Measurements from ENCODE around the gene HEXIM1.

The HEXIM1 gene

GRCh38 chr17:45160447-45161287, 12.4 kb downstream of the HEXIM1 start:
- peak overlapping the region; percentile 96 for H3K27ac Mint-ChIP-seq
- H3K4me3 Mint-ChIP-seq, result peak overlapping the region; percentile 96
- ATAC-seq (peak; percentile 5), DNase-seq (peak; percentile 63)
- peaks cover 45% of the 10 kb centered on the region for H3K4me1 Mint-ChIP-seq
- no peaks in the 10 kb centered on the region for H3K27me3 Mint-ChIP-seq
- H3K36me3 Mint-ChIP-seq (ENCODE audit: low read depth), result peaks cover 18% of the 10 kb centered on the region
- H3K9me3 Mint-ChIP-seq, result no peaks in the 10 kb centered on the region

GRCh38 chr17:45161288-45162024, 13.2 kb downstream of the HEXIM1 start, which contains the start of gene HEXIM2:
Gene HEXIM2, plus strand, starts transcription at chr17:45161875. Its CDS starts 919 bp downstream, at chr17:45162794.
- H3K36me3 Mint-ChIP-seq (ENCODE audit: low read depth), result peaks cover 20% of the 10 kb centered on the region
- H3K4me3 Mint-ChIP-seq, result peak within 1 kb of the TSS; percentile 96
- ATAC-seq (peak; percentile 98), DNase-seq (peak; percentile 97)
- no peaks in the 10 kb centered on the region for H3K9me3 Mint-ChIP-seq
- peaks cover 41% of the 10 kb centered on the region for H3K4me1 Mint-ChIP-seq
- no peaks in the 10 kb centered on the region for H3K27me3 Mint-ChIP-seq
- peak within 1 kb of the TSS; percentile 96 for H3K27ac Mint-ChIP-seq

DNA sequence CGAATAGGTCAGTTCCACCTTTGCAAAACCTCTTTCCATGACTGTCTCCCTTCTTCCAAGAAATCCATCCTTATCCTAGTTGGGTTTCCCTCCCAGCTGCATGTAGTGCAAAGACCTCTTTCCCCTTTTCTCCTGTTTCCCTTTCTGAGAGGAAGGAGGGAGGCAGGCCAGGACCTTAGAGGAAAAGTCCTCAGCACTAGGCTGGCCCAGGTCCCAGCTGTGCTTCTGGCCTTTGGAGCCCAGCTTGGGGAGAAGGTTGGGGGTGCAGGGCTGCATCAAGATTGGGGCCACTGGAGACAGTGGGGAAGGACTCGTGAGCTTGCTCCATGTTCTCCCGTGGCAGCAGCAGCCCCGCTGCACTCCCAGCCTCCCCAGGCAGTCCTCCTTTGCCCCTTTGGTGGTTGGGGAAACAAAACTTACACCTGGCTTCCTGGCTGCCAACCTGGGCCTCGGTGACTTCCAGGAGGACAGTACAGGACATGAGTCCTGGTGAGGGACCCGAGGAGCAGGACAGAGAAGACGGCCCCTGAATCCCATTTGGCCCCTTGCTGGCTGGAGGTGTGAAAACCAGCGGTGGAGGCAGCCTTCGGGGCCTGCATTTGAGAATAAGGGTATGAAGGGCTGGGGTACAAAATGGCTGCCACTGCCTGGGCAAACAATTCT, 13.9 kb downstream of the HEXIM1 start:
- Mint-ChIP-seq H3K4me3 (peak overlapping the region; percentile 96), H3K27ac (peak overlapping the region; percentile 96), H3K4me1 (peaks cover 40% of the 10 kb centered on the region), H3K9me3 (no peaks in the 10 kb centered on the region), H3K36me3 (ENCODE audit: low read depth) (peaks cover 20% of the 10 kb centered on the region), H3K27me3 (no peaks in the 10 kb centered on the region)
- ATAC-seq, result no peak
- no peak for DNase-seq

DNA sequence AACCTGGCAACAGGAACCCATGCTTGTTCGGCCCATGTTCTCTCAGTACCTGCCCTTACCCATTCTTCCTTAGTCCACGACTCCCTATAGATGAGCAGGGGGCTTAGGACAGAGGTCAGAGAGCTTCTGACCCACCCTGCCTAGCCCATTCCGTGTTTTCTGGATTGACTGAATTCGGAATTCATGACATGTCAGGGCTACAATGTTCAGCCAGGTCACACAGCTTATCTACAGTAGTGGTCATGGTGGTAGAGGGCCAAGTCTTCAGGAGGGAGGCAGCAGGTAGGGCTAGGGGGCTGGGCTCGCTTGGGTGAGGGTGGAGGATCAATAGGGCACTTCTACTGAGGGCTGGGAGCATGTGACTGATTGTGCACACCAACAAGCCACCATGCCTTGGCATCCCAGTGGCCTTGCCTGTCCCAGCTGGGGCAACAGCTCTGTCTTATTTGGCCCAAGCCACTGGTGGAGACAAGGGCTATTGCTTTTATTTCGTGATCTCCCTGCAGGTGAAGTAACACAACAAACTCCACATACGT, 16.5 kb downstream of the HEXIM1 start:
- ATAC-seq, result no peak
- no peak overlapping the region for H3K4me3 Mint-ChIP-seq
- peaks cover 9% of the 10 kb centered on the region for H3K36me3 Mint-ChIP-seq (ENCODE audit: low read depth)
- H3K27me3 Mint-ChIP-seq, result no peaks in the 10 kb centered on the region
- no peaks in the 10 kb centered on the region for H3K9me3 Mint-ChIP-seq
- DNase-seq, result no peak
- H3K27ac Mint-ChIP-seq, result no peak overlapping the region
- H3K4me1 Mint-ChIP-seq, result peaks cover 23% of the 10 kb centered on the region

GRCh38 chr17:45168991-45169752, 20.9 kb downstream of the HEXIM1 start:
- no peaks in the 10 kb centered on the region for H3K9me3 Mint-ChIP-seq
- peaks cover 1% of the 10 kb centered on the region for H3K36me3 Mint-ChIP-seq (ENCODE audit: low read depth)
- no peak for ATAC-seq
- no peaks in the 10 kb centered on the region for H3K27me3 Mint-ChIP-seq
- H3K4me3 Mint-ChIP-seq, result no peak overlapping the region
- H3K4me1 Mint-ChIP-seq, result peaks cover 35% of the 10 kb centered on the region
- H3K27ac Mint-ChIP-seq, result no peak overlapping the region
- no peak for DNase-seq

GRCh38 chr17:45170280-45170930, 22.1 kb downstream of the HEXIM1 start:
- Mint-ChIP-seq H3K27ac (peak overlapping the region; percentile 65), H3K36me3 (ENCODE audit: low read depth) (peaks cover 1% of the 10 kb centered on the region), H3K27me3 (no peaks in the 10 kb centered on the region), H3K9me3 (no peaks in the 10 kb centered on the region), H3K4me3 (no peak overlapping the region), H3K4me1 (peaks cover 29% of the 10 kb centered on the region)
- peak; percentile 9 for ATAC-seq
- peak; percentile 12 for DNase-seq

GRCh38 chr17:45170931-45171337, 22.7 kb downstream of the HEXIM1 start:
- ATAC-seq (peak; percentile 22), DNase-seq (no peak)
- peak overlapping the region; percentile 65 for H3K27ac Mint-ChIP-seq
- no peak overlapping the region for H3K4me3 Mint-ChIP-seq
- peaks cover 1% of the 10 kb centered on the region for H3K36me3 Mint-ChIP-seq (ENCODE audit: low read depth)
- H3K9me3 Mint-ChIP-seq, result no peaks in the 10 kb centered on the region
- H3K4me1 Mint-ChIP-seq, result peaks cover 29% of the 10 kb centered on the region
- no peaks in the 10 kb centered on the region for H3K27me3 Mint-ChIP-seq

GRCh38 chr17:45171338-45172231, 23.3 kb downstream of the HEXIM1 start:
- peak overlapping the region; percentile 91 for H3K27ac Mint-ChIP-seq
- H3K4me3 Mint-ChIP-seq, result no peak overlapping the region
- H3K4me1 Mint-ChIP-seq, result peaks cover 29% of the 10 kb centered on the region
- no peaks in the 10 kb centered on the region for H3K27me3 Mint-ChIP-seq
- DNase-seq (no peak), ATAC-seq (no peak)
- no peaks in the 10 kb centered on the region for H3K9me3 Mint-ChIP-seq
- H3K36me3 Mint-ChIP-seq (ENCODE audit: low read depth), result no peaks in the 10 kb centered on the region

DNA sequence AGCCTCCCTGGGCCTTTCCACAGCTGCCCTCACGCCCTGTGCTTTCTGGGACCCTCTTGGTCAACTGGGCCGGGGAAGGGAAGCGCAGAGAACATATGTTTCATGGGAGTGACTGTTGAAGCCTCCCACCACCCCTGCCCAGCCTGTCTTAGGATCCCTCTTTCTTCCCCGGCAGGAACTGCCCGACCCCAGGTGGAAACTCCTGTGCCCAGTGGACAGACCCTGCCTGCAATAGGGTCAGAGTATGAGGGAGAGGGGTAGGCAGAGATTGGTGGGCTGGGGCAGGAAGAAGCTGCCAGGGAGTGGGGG, 23.9 kb downstream of the HEXIM1 start:
- H3K27me3 Mint-ChIP-seq, result no peaks in the 10 kb centered on the region
- peaks cover 29% of the 10 kb centered on the region for H3K4me1 Mint-ChIP-seq
- H3K36me3 Mint-ChIP-seq (ENCODE audit: low read depth), result no peaks in the 10 kb centered on the region
- peak overlapping the region; percentile 91 for H3K27ac Mint-ChIP-seq
- no peaks in the 10 kb centered on the region for H3K9me3 Mint-ChIP-seq
- ATAC-seq (no peak), DNase-seq (no peak)
- no peak overlapping the region for H3K4me3 Mint-ChIP-seq

DNA sequence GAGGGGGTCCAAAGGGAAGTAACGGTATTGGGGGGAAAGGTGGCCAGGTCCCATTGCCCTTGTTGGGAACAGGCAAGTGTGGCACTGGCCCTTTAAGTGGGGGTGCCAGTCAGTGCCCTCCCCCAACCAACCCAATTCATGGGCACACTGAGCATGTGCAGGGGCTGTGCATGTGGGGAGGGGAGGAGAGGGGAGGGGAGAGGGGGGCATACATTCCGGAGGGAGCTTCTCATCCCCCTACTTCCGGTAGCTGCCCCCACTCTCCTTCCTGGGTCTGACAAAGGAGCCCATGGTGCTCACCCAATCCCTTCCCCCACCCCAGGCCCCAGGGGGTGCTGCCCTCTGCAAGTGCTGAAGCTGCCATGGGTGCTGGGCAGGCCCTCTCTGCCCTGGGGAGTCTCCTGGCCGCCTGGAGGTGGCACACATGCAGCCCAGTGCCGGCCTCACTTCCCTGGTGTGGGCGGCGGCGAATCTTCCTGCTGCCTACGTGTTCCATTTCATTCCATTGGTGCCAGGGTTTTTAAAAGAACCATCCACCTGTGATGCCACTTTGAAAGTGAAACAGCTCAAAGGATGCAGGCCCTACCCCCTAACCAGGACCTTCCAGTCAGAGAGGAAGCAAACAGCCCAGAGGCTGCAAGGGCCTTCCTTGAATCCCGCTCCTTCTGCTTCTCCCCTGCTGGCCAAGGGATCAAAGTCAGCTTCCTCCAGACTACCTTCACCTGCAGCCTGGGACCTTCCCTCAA, 24.4 kb downstream of the HEXIM1 start:
- ATAC-seq (peak; percentile 72), DNase-seq (peak; percentile 65)
- H3K36me3 Mint-ChIP-seq (ENCODE audit: low read depth), result no peaks in the 10 kb centered on the region
- peak overlapping the region; percentile 68 for H3K4me3 Mint-ChIP-seq
- H3K4me1 Mint-ChIP-seq, result peaks cover 29% of the 10 kb centered on the region
- H3K27ac Mint-ChIP-seq, result peak overlapping the region; percentile 91
- no peaks in the 10 kb centered on the region for H3K27me3 Mint-ChIP-seq
- no peaks in the 10 kb centered on the region for H3K9me3 Mint-ChIP-seq

- Mint-ChIP-seq H3K4me3 (no peak overlapping the region), H3K27ac (no peak overlapping the region), H3K9me3 (no peaks in the 10 kb centered on the region), H3K4me1 (peaks cover 20% of the 10 kb centered on the region), H3K36me3 (ENCODE audit: low read depth) (no peaks in the 10 kb centered on the region), H3K27me3 (no peaks in the 10 kb centered on the region)
- no peak for ATAC-seq
- no peak for DNase-seq
Measured at GRCh38 chr17:45175759-45176115, 27.5 kb downstream of the HEXIM1 start.

DNA sequence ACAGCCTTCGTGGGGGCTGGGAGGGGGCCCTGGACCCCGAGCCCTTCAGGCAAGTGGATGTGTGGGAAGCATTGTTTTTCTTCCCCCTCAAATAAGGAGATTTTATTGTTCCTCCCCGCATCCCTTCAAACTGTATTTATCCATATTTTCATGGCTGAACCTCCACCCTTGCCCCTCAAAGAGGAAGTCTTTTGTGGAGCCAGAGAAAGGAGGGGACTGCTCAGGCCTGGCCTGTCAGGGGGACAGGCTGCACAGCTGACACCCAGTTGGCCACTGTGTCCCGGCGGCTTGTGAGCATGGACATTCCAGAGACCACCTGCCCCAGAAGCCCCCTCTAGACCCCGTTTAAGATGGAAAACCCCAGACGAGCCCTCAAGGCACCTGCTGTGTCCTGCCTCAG, 29.3 kb downstream of the HEXIM1 start:
- H3K27ac Mint-ChIP-seq, result no peak overlapping the region
- no peaks in the 10 kb centered on the region for H3K9me3 Mint-ChIP-seq
- peaks cover 6% of the 10 kb centered on the region for H3K4me1 Mint-ChIP-seq
- H3K4me3 Mint-ChIP-seq, result no peak overlapping the region
- no peaks in the 10 kb centered on the region for H3K27me3 Mint-ChIP-seq
- H3K36me3 Mint-ChIP-seq (ENCODE audit: low read depth), result no peaks in the 10 kb centered on the region
- DNase-seq (no peak), ATAC-seq (no peak)
